HEK293T (cell line): ENCODE measurements around the gene LMNB1.

Experiments
- CTCF ChIA-PET: fragments of 350-600 bp; formaldehyde crosslinking; extraction: SDS; loops from one replicate; lab custom pipeline; 2021; ENCODE audit warnings: antibody characterized with exemption, inconsistent platforms; lab: Yijun Ruan, JAX
- POLR2A ChIA-PET: fragments of 350-600 bp; formaldehyde crosslinking; extraction: SDS; loops from one replicate; lab custom pipeline; 2020; ENCODE audit warnings: antibody characterized with exemption, inconsistent platforms; lab: Yijun Ruan, JAX
- DNase-seq: peaks from one replicate; pipeline ENCODE4 v3.0.0; 2012; ENCODE audit warnings: mixed read lengths; ENCODE audit errors: extremely low spot score
- ARNT ChIP-seq: fragments of 450-650 bp; IDR thresholded peaks from 2 replicates; pipeline ENCODE4 v1.6.1; 2017; ENCODE audit warnings: mild to moderate bottlenecking
- BHLHE40 ChIP-seq: fragments of 450-650 bp; IDR thresholded peaks from 2 replicates; pipeline ENCODE4 v1.6.1; 2016; ENCODE audit warnings: mild to moderate bottlenecking, moderate library complexity, borderline replicate concordance
- CTBP1 ChIP-seq: fragments of 450-650 bp; IDR thresholded peaks from 2 replicates; pipeline ENCODE4 v1.6.1; 2016; ENCODE audit warnings: borderline replicate concordance
- ELF4 ChIP-seq: fragments of 450-650 bp; IDR thresholded peaks from 2 replicates; pipeline ENCODE4 v1.6.1; 2017; ENCODE audit warnings: antibody characterized with exemption
- FOXA1 ChIP-seq: fragments of 450-650 bp; IDR thresholded peaks from 2 replicates; pipeline ENCODE4 v1.6.1; 2016; ENCODE audit warnings: mild to moderate bottlenecking
- FOXK2 ChIP-seq: fragments of 450-650 bp; IDR thresholded peaks from 2 replicates; pipeline ENCODE4 v1.6.1; 2016; ENCODE audit warnings: mild to moderate bottlenecking
- FOXM1 ChIP-seq: fragments of 450-650 bp; IDR thresholded peaks from 2 replicates; pipeline ENCODE4 v1.6.1; 2017; ENCODE audit warnings: mild to moderate bottlenecking, borderline replicate concordance
- HDGF ChIP-seq: fragments of 450-650 bp; IDR thresholded peaks from 2 replicates; pipeline ENCODE4 v1.6.1; 2017; ENCODE audit warnings: antibody characterized with exemption, borderline replicate concordance
- L3MBTL2 ChIP-seq: fragments of 450-650 bp; conservative IDR thresholded peaks from 2 replicates; pipeline ENCODE4 v1.6.1; 2016; ENCODE audit warnings: mild to moderate bottlenecking
- LEF1 ChIP-seq: fragments of 450-650 bp; IDR thresholded peaks from 2 replicates; pipeline ENCODE4 v1.6.1; 2017; ENCODE audit warnings: mild to moderate bottlenecking, borderline replicate concordance
- NFRKB ChIP-seq: fragments of 450-650 bp; IDR thresholded peaks from 2 replicates; pipeline ENCODE4 v1.6.1; 2016; ENCODE audit warnings: mild to moderate bottlenecking, moderate library complexity
- PKNOX1 ChIP-seq: fragments of 450-650 bp; IDR thresholded peaks from 2 replicates; pipeline ENCODE4 v1.6.1; 2016
- SP1 ChIP-seq: fragments of 450-650 bp; IDR thresholded peaks from 2 replicates; pipeline ENCODE4 v1.6.1; 2017
- SUZ12 ChIP-seq: fragments of 450-650 bp; IDR thresholded peaks from 2 replicates; pipeline ENCODE4 v1.6.1; 2016; ENCODE audit warnings: mild to moderate bottlenecking
- TARDBP ChIP-seq: fragments of 450-650 bp; IDR thresholded peaks from 2 replicates; pipeline ENCODE4 v1.6.1; 2016
- ZNF384 ChIP-seq: fragments of 450-650 bp; IDR thresholded peaks from 2 replicates; pipeline ENCODE4 v1.6.1; 2016

Gene LMNB1

GRCh38 chr5:126857472-126858410 is 80.8 kb downstream of the LMNB1 start:
- DNase-seq, result no peak
- ChIA-PET CTCF (no interaction called here), POLR2A (no interaction called here)
- TF ChIP-seq FOXK2 (no peak), NFRKB (no peak), BHLHE40 (no peak), LEF1 (no peak), FOXA1 (no peak)

GRCh38 chr5:126858441-126858840 is 81.5 kb downstream of the LMNB1 start:
- TF ChIP-seq FOXA1 (no peak), FOXK2 (no peak), HDGF (no peak), TARDBP (no peak), FOXM1 (no peak), CTBP1 (no peak), PKNOX1 (no peak), L3MBTL2 (no peak), ZNF384 (no peak), BHLHE40 (no peak)
- DNase-seq, result no peak
- POLR2A ChIA-PET, result no interaction called here
- CTCF ChIA-PET, result interaction anchor here (0.7 kb wide), 1 partner anchor 483 kb away, joined by 3 read pairs; no protein-coding TSS in a partner anchor

- TF ChIP-seq ELF4 (no peak), HDGF (no peak), PKNOX1 (no peak), SP1 (no peak), ARNT (no peak), ZNF384 (no peak), FOXK2 (no peak), BHLHE40 (no peak), TARDBP (no peak), LEF1 (no peak), SUZ12 (no peak), FOXA1 (no peak)
- POLR2A ChIA-PET, result interaction anchor here (0.6 kb wide), 1 partner anchor 12 kb away, joined by 4 read pairs; no protein-coding TSS in a partner anchor
- CTCF ChIA-PET, result no interaction called here
- DNase-seq, result no peak
Observed at GRCh38 chr5:126863402-126863801, 86.5 kb downstream of the LMNB1 start.

GRCh38 chr5:126864042-126864688 is 87.2 kb downstream of the LMNB1 start:
- POLR2A ChIA-PET, result interaction anchor here (0.6 kb wide), 1 partner anchor 11 kb away, joined by 4 read pairs; no protein-coding TSS in a partner anchor
- CTCF ChIA-PET, result no interaction called here
- DNase-seq, result peak; percentile 30
- no peak for TF ChIP-seq LEF1
- no peak for TF ChIP-seq HDGF
- TF ChIP-seq ARNT, result no peak
- TF ChIP-seq BHLHE40, result no peak
- no peak for TF ChIP-seq SUZ12
- no peak for TF ChIP-seq NFRKB
- no peak for TF ChIP-seq L3MBTL2
- no peak for TF ChIP-seq ELF4
- TF ChIP-seq CTBP1, result no peak
- no peak for TF ChIP-seq FOXK2
- TF ChIP-seq ZNF384, result no peak
- TF ChIP-seq PKNOX1, result no peak
- TF ChIP-seq FOXA1, result no peak
- no peak for TF ChIP-seq TARDBP
- no peak for TF ChIP-seq SP1

- POLR2A ChIA-PET, result no interaction called here
- DNase-seq, result no peak
- TF ChIP-seq BHLHE40 (no peak), ZNF384 (no peak), ARNT (no peak), PKNOX1 (no peak), NFRKB (no peak), FOXA1 (no peak), FOXM1 (no peak), TARDBP (no peak), L3MBTL2 (no peak), HDGF (no peak), SP1 (no peak), LEF1 (no peak)
- CTCF ChIA-PET, result no interaction called here
Observed at GRCh38 chr5:126865299-126865698, 88.4 kb downstream of the LMNB1 start.
